ENCODE measurements around the gene FIGLA.
"Not testable (repeated sequence)": the region's sequence is repeated elsewhere in the genome, so short reads cannot be mapped to it uniquely, and the experiment has no call there.

Gene FIGLA

GRCh38 chr2:70808983-70809958 lies 18.8 kb upstream of the FIGLA start:
- DNase-seq (ENCODE audit: low spot score) = no peak

GRCh38 chr2:70807828-70808118 lies 17.3 kb upstream of the FIGLA start:
- DNase-seq (ENCODE audit: low spot score) = no peak

- DNase-seq (ENCODE audit: low spot score) = no peak
Observed at GRCh38 chr2:70807102-70807827, 16.8 kb upstream of the FIGLA start.

- no peak for DNase-seq (ENCODE audit: low spot score)
Observed at GRCh38 chr2:70806620-70807019, 16.2 kb upstream of the FIGLA start.

GRCh38 chr2:70806013-70806412 lies 15.6 kb upstream of the FIGLA start:
- no peak for DNase-seq (ENCODE audit: low spot score)

- DNase-seq (ENCODE audit: low spot score) = no peak
Observed at GRCh38 chr2:70801607-70802263, 11.3 kb upstream of the FIGLA start.

- no peak for DNase-seq (ENCODE audit: low spot score)
Observed at GRCh38 chr2:70799706-70800105, 9.3 kb upstream of the FIGLA start.

GRCh38 chr2:70797996-70798395 lies 7.6 kb upstream of the FIGLA start:
- not testable (repeated sequence) for DNase-seq (ENCODE audit: low spot score)

- no peak for DNase-seq (ENCODE audit: low spot score)
Observed at GRCh38 chr2:70797506-70797905, 7.1 kb upstream of the FIGLA start.

GRCh38 chr2:70796262-70796661 lies 5.8 kb upstream of the FIGLA start:
- no peak for DNase-seq (ENCODE audit: low spot score)

GRCh38 chr2:70795164-70795995 lies 4.9 kb upstream of the FIGLA start:
- no peak for DNase-seq (ENCODE audit: low spot score)

- no peak for DNase-seq (ENCODE audit: low spot score)
Observed at GRCh38 chr2:70793450-70793849, 3.0 kb upstream of the FIGLA start.

- no peak for DNase-seq (ENCODE audit: low spot score)
Observed at GRCh38 chr2:70789304-70790135, 923 bp downstream of the FIGLA start.

- peak; percentile 30 for DNase-seq (ENCODE audit: low spot score)
Observed at GRCh38 chr2:70785137-70785911, 5.1 kb downstream of the FIGLA start.

GRCh38 chr2:70784320-70784719 lies 6.1 kb downstream of the FIGLA start:
- no peak for DNase-seq (ENCODE audit: low spot score)

GRCh38 chr2:70779911-70780545 lies 10.4 kb downstream of the FIGLA start:
- no peak for DNase-seq (ENCODE audit: low spot score)

- no peak for DNase-seq (ENCODE audit: low spot score)
Observed at GRCh38 chr2:70779491-70779890, 11.0 kb downstream of the FIGLA start.

GRCh38 chr2:70778676-70779075 lies 11.8 kb downstream of the FIGLA start:
- DNase-seq (ENCODE audit: low spot score) = no peak

- DNase-seq (ENCODE audit: low spot score) = no peak
Observed at GRCh38 chr2:70777450-70777849, 13.0 kb downstream of the FIGLA start.

GRCh38 chr2:70776266-70776665 lies 14.2 kb downstream of the FIGLA start:
- DNase-seq (ENCODE audit: low spot score) = no peak

Data from LoVo (cell line).